Effector memory CD4-positive, alpha-beta T cell (primary cell): ENCODE measurements around the gene EFCAB8.

Experiments used
- DNase-seq, 3 donors: peaks; one replicate each; pipeline ENCODE4 v3.0.0-alpha.2; 2020
- H3K27ac ChIP-seq: 2 replicates; pipeline ENCODE4 v1.7.0; 2013; ENCODE audit warnings: mild to moderate bottlenecking, low read length, moderate library complexity; ENCODE audit not compliant: insufficient read depth, poor library complexity, severe bottlenecking
- H3K27me3 ChIP-seq: replicated peaks from 2 replicates; pipeline ENCODE4 v1.7.0; 2013; ENCODE audit warnings: mild to moderate bottlenecking, low read length; ENCODE audit not compliant: insufficient read depth, control insufficient read depth, poor library complexity, severe bottlenecking
- H3K36me3 ChIP-seq: 2 replicates; pipeline ENCODE4 v1.7.0; 2013; ENCODE audit warnings: mild to moderate bottlenecking, low read length, moderate library complexity; ENCODE audit not compliant: control insufficient read depth, insufficient read depth
- H3K4me1 ChIP-seq: 2 replicates; pipeline ENCODE4 v1.7.0; 2013; ENCODE audit warnings: low read length, mild to moderate bottlenecking; ENCODE audit not compliant: control insufficient read depth, insufficient read depth, poor library complexity, severe bottlenecking
- H3K4me3 ChIP-seq: 2 replicates; pipeline ENCODE4 v1.7.0; 2013; ENCODE audit warnings: low read length, low read depth, mild to moderate bottlenecking; ENCODE audit not compliant: insufficient read depth, poor library complexity, severe bottlenecking
- H3K9me3 ChIP-seq: 2 replicates; pipeline ENCODE4 v1.7.0; 2013; ENCODE audit warnings: mild to moderate bottlenecking, low read length, moderate library complexity; ENCODE audit not compliant: control insufficient read depth

Gene EFCAB8

GRCh38 chr20:32841632-32842031 lies 17.1 kb upstream of the EFCAB8 start:
- DNase-seq = no peak
- Histone ChIP-seq H3K4me1 (no peaks in the 10 kb centered on the region), H3K27me3 (no peaks in the 10 kb centered on the region), H3K27ac (no peak overlapping the region), H3K36me3 (peaks cover 77% of the 10 kb centered on the region), H3K9me3 (no peaks in the 10 kb centered on the region), H3K4me3 (no peak overlapping the region)

DNA sequence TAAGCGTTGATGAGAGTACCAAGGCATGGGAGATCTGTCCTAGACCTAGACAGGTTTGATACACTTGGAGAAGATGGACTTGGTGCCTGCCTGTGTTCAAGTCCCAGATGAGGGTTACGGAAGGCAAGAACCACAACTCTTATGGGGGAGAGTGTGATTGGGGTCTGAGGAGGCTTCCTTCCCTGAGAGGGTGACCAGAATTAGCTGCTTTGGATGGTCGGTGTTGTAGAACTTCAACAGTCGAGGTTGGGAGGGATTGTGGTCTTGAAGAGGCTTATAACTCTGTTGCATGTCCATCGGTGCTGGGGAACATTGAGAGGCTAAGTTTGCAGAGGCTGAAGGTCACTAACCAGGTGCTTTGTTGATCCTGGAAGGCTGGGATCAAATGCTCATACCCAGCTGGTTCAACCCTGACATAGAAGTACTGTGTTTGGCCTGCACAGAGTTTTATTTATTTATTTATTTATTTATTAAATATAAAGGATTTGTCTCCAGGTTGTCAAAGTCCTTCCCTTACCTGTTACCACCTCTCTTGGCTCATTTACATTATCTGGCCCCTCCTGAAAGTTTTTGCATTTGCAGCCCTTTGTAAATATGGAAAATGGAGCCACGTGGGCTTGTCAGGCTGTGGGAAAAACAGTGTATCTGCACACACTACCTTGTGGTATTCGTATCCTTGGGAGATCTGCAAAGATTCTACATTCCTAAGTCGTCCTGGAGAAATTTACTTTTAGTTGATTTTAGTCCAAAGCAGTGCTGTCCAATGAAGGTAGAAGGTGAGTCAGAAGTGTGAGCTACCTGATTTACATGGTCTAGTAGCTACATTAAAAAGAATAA lies 15.8 kb upstream of the EFCAB8 start:
- peaks cover 78% of the 10 kb centered on the region for H3K36me3 ChIP-seq
- H3K4me3 ChIP-seq = no peak overlapping the region
- H3K9me3 ChIP-seq = no peaks in the 10 kb centered on the region
- no peak overlapping the region for H3K27ac ChIP-seq
- H3K4me1 ChIP-seq = no peaks in the 10 kb centered on the region
- DNase-seq = no peak
- no peaks in the 10 kb centered on the region for H3K27me3 ChIP-seq

DNA sequence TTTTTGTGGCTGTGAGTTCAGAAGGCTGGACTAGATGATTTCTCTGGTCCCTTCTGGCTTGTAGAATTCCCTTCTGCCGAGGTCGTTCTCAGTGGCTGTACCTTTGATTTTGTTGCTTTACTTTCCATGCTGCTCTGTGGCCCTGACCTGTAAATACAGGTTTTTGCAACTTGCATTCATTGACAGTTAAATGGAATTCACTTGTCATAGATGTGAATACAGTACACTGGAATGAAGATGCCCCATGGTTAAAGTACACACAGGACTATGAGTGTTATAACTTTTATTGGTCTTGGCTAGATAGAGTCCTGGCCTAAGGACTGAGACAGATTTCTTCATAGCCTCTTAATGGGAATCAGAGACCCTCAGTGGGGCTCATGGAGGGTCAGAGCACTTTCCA lies 12.9 kb upstream of the EFCAB8 start:
- H3K4me3 ChIP-seq = no peak overlapping the region
- no peaks in the 10 kb centered on the region for H3K9me3 ChIP-seq
- peaks cover 70% of the 10 kb centered on the region for H3K36me3 ChIP-seq
- H3K27ac ChIP-seq = no peak overlapping the region
- no peaks in the 10 kb centered on the region for H3K4me1 ChIP-seq
- DNase-seq = no peak
- no peaks in the 10 kb centered on the region for H3K27me3 ChIP-seq

DNA sequence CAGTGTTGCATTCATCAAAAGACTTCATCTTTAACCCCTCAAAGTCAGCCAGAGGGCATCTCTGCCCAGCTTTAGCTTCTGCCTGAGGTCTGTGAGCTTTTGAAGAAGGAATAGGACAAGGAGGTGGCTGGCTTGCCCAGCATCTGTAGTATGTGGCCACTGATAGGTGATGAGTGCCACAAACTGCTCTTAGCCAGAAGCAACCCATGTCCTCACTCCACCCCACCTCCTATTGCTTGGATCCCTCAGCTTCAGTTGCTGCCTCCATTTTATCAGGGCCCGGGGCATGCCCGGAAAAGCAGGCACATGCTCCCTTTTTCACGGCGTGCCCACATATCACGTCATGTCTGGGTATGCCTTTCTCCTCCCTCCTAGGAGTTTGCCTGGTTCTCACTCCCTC lies 11.9 kb upstream of the EFCAB8 start:
- H3K27ac ChIP-seq = no peak overlapping the region
- no peak for DNase-seq
- H3K9me3 ChIP-seq = no peaks in the 10 kb centered on the region
- H3K4me1 ChIP-seq = no peaks in the 10 kb centered on the region
- H3K36me3 ChIP-seq = peaks cover 80% of the 10 kb centered on the region
- no peaks in the 10 kb centered on the region for H3K27me3 ChIP-seq
- H3K4me3 ChIP-seq = no peak overlapping the region

- no peaks in the 10 kb centered on the region for H3K9me3 ChIP-seq
- H3K4me1 ChIP-seq = no peaks in the 10 kb centered on the region
- no peak for DNase-seq
- peaks cover 71% of the 10 kb centered on the region for H3K36me3 ChIP-seq
- H3K27ac ChIP-seq = no peak overlapping the region
- no peaks in the 10 kb centered on the region for H3K27me3 ChIP-seq
- no peak overlapping the region for H3K4me3 ChIP-seq
Measured at GRCh38 chr20:32847964-32848363, 10.8 kb upstream of the EFCAB8 start.

GRCh38 chr20:32848846-32849245 lies 9.9 kb upstream of the EFCAB8 start:
- no peak overlapping the region for H3K4me3 ChIP-seq
- no peak for DNase-seq
- H3K27ac ChIP-seq = no peak overlapping the region
- no peaks in the 10 kb centered on the region for H3K27me3 ChIP-seq
- H3K9me3 ChIP-seq = no peaks in the 10 kb centered on the region
- no peaks in the 10 kb centered on the region for H3K4me1 ChIP-seq
- peaks cover 64% of the 10 kb centered on the region for H3K36me3 ChIP-seq

GRCh38 chr20:32849577-32849976 lies 9.1 kb upstream of the EFCAB8 start:
- peaks cover 63% of the 10 kb centered on the region for H3K36me3 ChIP-seq
- DNase-seq = no peak
- no peak overlapping the region for H3K4me3 ChIP-seq

DNA sequence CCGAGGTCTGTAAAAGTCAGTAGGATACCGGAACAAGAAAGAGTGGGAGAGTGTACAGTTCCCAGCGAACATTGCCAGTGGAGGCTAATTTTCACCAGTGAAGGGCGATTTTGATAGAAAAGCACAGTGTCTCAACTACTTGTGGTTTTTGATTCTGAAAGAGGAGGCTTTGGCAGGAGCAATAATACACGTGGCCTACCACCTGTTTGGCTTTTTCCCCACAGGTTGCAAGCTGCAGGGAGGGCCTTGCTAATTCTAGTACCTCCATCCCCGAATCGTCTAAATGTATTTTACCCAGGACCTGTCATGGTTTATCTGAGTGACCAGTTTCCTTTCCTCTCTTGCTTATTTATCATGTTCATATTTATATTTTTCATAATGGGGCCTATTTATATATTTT lies 3.3 kb upstream of the EFCAB8 start:
- no peak for DNase-seq
- no peaks in the 10 kb centered on the region for H3K4me1 ChIP-seq
- peaks cover 27% of the 10 kb centered on the region for H3K36me3 ChIP-seq
- no peaks in the 10 kb centered on the region for H3K27me3 ChIP-seq
- no peak overlapping the region for H3K27ac ChIP-seq
- H3K9me3 ChIP-seq = no peaks in the 10 kb centered on the region
- no peak overlapping the region for H3K4me3 ChIP-seq

More at GRCh38 chr20:32849577-32849976, 9.1 kb upstream of the EFCAB8 start:
- no peaks in the 10 kb centered on the region for H3K27me3 ChIP-seq
- H3K4me1 ChIP-seq = no peaks in the 10 kb centered on the region
- no peak overlapping the region for H3K27ac ChIP-seq
- no peaks in the 10 kb centered on the region for H3K9me3 ChIP-seq

DNA sequence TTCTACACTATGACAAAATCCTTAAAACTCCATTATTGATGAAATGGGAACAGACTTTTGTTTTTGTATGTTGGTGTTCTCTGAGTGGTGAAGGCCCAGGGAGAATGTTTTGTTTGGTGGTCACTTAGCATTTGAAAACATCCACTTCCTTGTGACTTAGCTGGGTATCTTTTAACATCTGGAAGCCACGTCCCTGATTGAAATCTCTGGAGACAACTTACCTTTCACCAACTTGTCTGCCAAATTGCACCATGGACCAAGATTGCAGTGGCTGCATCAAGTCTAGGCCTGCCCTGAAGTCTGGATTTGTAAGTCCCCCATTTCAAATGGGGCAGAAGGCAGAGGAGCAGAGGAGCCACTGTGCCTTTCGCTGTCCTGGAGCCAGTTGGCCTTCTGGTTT lies 534 bp upstream of the EFCAB8 start:
- Histone ChIP-seq H3K4me3 (no peak overlapping the region), H3K27ac (no peak overlapping the region), H3K36me3 (peaks cover 16% of the 10 kb centered on the region), H3K9me3 (no peaks in the 10 kb centered on the region), H3K27me3 (no peaks in the 10 kb centered on the region), H3K4me1 (no peaks in the 10 kb centered on the region)
- no peak for DNase-seq

DNA sequence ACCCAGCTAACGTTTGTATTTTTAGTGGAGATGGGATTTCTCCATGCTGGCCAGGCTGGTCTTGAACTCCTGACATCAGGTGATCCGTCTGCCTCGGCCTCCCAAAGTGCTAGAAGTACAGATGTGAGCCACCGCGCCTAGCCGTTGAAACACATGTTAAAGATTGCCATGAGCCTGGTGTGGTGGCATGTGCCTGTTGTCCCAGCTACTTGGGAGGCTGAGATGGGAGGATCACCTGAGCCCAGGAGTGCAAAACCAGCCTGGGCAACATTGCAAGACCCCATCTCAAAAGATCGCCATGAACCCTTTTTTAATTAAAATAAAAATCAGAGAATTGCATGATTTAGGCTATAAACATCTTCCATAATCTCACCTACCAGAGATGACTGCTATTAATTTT lies 2.7 kb downstream of the EFCAB8 start:
- Histone ChIP-seq H3K27ac (no peak overlapping the region), H3K36me3 (peaks cover 13% of the 10 kb centered on the region), H3K4me1 (no peaks in the 10 kb centered on the region), H3K27me3 (no peaks in the 10 kb centered on the region), H3K4me3 (no peak overlapping the region), H3K9me3 (no peaks in the 10 kb centered on the region)
- DNase-seq = no peak
